HepG2 (cell line): Measurements from ENCODE around the gene TTC6. TPM values are rescaled to one million over a fixed set of nuclear protein-coding genes. Genes with fewer than 3 reads are reported as not detected.

Experiments
- CCAR2 ChIP-seq: fragments of 200-400 bp; formaldehyde crosslinking; optimal IDR thresholded peaks from 2 replicates; pipeline ENCODE3; 2018; ENCODE audit warnings: low read depth, mild to moderate bottlenecking, low read length, moderate library complexity
- ERF ChIP-seq: IDR thresholded peaks from 2 replicates; pipeline ENCODE4 v1.6.1; 2018; ENCODE audit warnings: missing biosample characterization, missing genetic modification reagents
- HIC2 ChIP-seq: sonication (generic); formaldehyde crosslinking; IDR thresholded peaks from 2 replicates; pipeline ENCODE4 v1.9.0; 2022; ENCODE audit warnings: low read depth, missing genetic modification reagents
- HIVEP1 ChIP-seq: sonication (generic); formaldehyde crosslinking; IDR thresholded peaks from 2 replicates; pipeline ENCODE4 v1.4.0; 2020; ENCODE audit warnings: mild to moderate bottlenecking, missing genetic modification reagents
- HOXA5 ChIP-seq: sonication (generic); formaldehyde crosslinking; IDR thresholded peaks from 2 replicates; pipeline ENCODE4 v1.4.0; 2020; ENCODE audit warnings: missing genetic modification reagents
- IRX3 ChIP-seq: sonication (generic); formaldehyde crosslinking; IDR thresholded peaks from 2 replicates; pipeline ENCODE4 v1.8.1; 2023; ENCODE audit warnings: mild to moderate bottlenecking, low read depth, missing genetic modification reagents, borderline replicate concordance
- LRRFIP1 ChIP-seq: sonication (generic); formaldehyde crosslinking; conservative IDR thresholded peaks from 2 replicates; pipeline ENCODE4 v1.4.0; 2020; ENCODE audit warnings: missing genetic modification reagents
- MYC ChIP-seq: sonication (generic); formaldehyde crosslinking; IDR thresholded peaks from 2 replicates; pipeline ENCODE4 v1.9.0; 2021; ENCODE audit warnings: missing genetic modification reagents, borderline replicate concordance
- MYPOP ChIP-seq: sonication (generic); formaldehyde crosslinking; IDR thresholded peaks from 2 replicates; pipeline ENCODE4 v1.8.1; 2023; ENCODE audit warnings: mild to moderate bottlenecking, moderate library complexity, missing genetic modification reagents
- SAP130 ChIP-seq: IDR thresholded peaks from 2 replicates; pipeline ENCODE4 v1.6.1; 2016; ENCODE audit warnings: low read depth
- SUZ12 ChIP-seq: fragments of 150-350 bp; IDR thresholded peaks from 2 replicates; pipeline ENCODE4 v1.6.1; 2014; ENCODE audit warnings: low read depth, low read length
- TCF7 ChIP-seq: sonication (generic); IDR thresholded peaks from 2 replicates; pipeline ENCODE4 v1.6.1; 2016; ENCODE audit warnings: antibody characterized with exemption, low read depth
- THAP8 ChIP-seq: sonication (generic); formaldehyde crosslinking; IDR thresholded peaks from 2 replicates; pipeline ENCODE4 v1.5.1; 2020; ENCODE audit warnings: missing genetic modification reagents, mild to moderate bottlenecking, borderline replicate concordance
- TOE1 ChIP-seq: sonication (generic); formaldehyde crosslinking; IDR thresholded peaks from 2 replicates; pipeline ENCODE4 v1.4.0; 2020; ENCODE audit warnings: mild to moderate bottlenecking, missing genetic modification reagents
- TP53 ChIP-seq: sonication (generic); formaldehyde crosslinking; conservative IDR thresholded peaks from 2 replicates; pipeline ENCODE4 v1.4.0; 2020; ENCODE audit warnings: missing genetic modification reagents
- YEATS2 ChIP-seq: sonication (generic); formaldehyde crosslinking; IDR thresholded peaks from 2 replicates; pipeline ENCODE4 v1.4.0; 2020; ENCODE audit warnings: missing genetic modification reagents, borderline replicate concordance
- ZBTB43 ChIP-seq: sonication (generic); formaldehyde crosslinking; conservative IDR thresholded peaks from 2 replicates; pipeline ENCODE4 v1.4.0; 2020; ENCODE audit warnings: missing genetic modification reagents
- ZFP90 ChIP-seq: sonication (generic); formaldehyde crosslinking; IDR thresholded peaks from 2 replicates; pipeline ENCODE4 v1.8.0; 2022; ENCODE audit warnings: missing genetic modification reagents, mild to moderate bottlenecking, inconsistent platforms, borderline replicate concordance
- ZNF207 ChIP-seq: fragments of 450-650 bp; IDR thresholded peaks from 2 replicates; pipeline ENCODE4 v1.6.1; 2016; ENCODE audit warnings: antibody characterized with exemption, borderline replicate concordance
- ZNF225 ChIP-seq: sonication (generic); formaldehyde crosslinking; IDR thresholded peaks from 2 replicates; pipeline ENCODE4 v1.4.0; 2020; ENCODE audit warnings: mild to moderate bottlenecking, missing genetic modification reagents
- ZNF235 ChIP-seq: sonication (generic); formaldehyde crosslinking; IDR thresholded peaks from 2 replicates; pipeline ENCODE4 v1.8.1; 2023; ENCODE audit warnings: mild to moderate bottlenecking, missing genetic modification reagents, borderline replicate concordance
- ZNF772 ChIP-seq: sonication (generic); formaldehyde crosslinking; IDR thresholded peaks from 2 replicates; pipeline ENCODE4 v1.5.0; 2020; ENCODE audit warnings: mild to moderate bottlenecking, missing genetic modification reagents
- polyA plus RNA-seq, 8 experiments: library from polyadenylated mRNA; depleted of rRNA in 3 of 8; stranded (reverse) in 7 of 8; unstranded in 1 of 8; fragments of >200 nt; fragmentation: Illumina TruSeq in 4 of 8; extraction: Trizol in 4 of 8; gene quantifications; 2 replicates each; pipeline versions ENCODE4 v1.2.1 to v1.2.3, GENCODE V29; 2011 to 2016; ENCODE audit warnings: low read depth in 4 of 8, missing spikeins in 1 of 8, mixed read lengths in 1 of 8; ENCODE audit not compliant: insufficient read depth in 1 of 8
- total RNA-seq, 5 experiments: library from RNA; depleted of rRNA; stranded (reverse); fragments of >200 nt; fragmentation: Illumina TruSeq; extraction: Trizol; gene quantifications; 2 replicates each; pipeline ENCODE4 v1.2.3, GENCODE V29; 2016; ENCODE audit warnings: low read depth in 1 of 5

The TTC6 gene
- total and polyA plus RNA-seq, 2 of the 13 experiments (the other 11 are each of a cell fraction or from before 2014, with no cell fraction given) = 9.3 to 27.4 TPM

GRCh38 chr14:37588956-37589714, 6.3 kb upstream of the TTC6 start (continued):
- TF ChIP-seq ZNF772 (CRISPR knock-in tag) (peak; percentile 13; the same call in 1 of the 2 replicates), SAP130 (CRISPR knock-in tag) (peak; percentile 21; the same call in 1 of the 2 replicates), LRRFIP1 (CRISPR knock-in tag) (no peak), THAP8 (CRISPR knock-in tag) (no peak), ZFP90 (CRISPR knock-in tag) (0 out of 2 replicates have a peak, but pooled peaks have one; percentile 52), TP53 (CRISPR knock-in tag) (no peak), MYPOP (0 out of 2 replicates have a peak, but pooled peaks have one; percentile 21), ERF (CRISPR knock-in tag) (peak; percentile 13; the same call in 1 of the 2 replicates), IRX3 (no peak), ZBTB43 (CRISPR knock-in tag) (peak; percentile 65; the same call in 1 of the 2 replicates), ZNF207 (no peak), SUZ12 (no peak), CCAR2 (no peak), YEATS2 (CRISPR knock-in tag) (0 out of 2 replicates have a peak, but pooled peaks have one; percentile 12), HIC2 (CRISPR knock-in tag) (no peak), MYC (CRISPR knock-in tag) (no peak), HOXA5 (CRISPR knock-in tag) (no peak; the same call in 1 of the 2 replicates), ZNF225 (no peak), HIVEP1 (CRISPR knock-in tag) (no peak), ZNF235 (CRISPR knock-in tag) (no peak), TOE1 (CRISPR knock-in tag) (no peak), TCF7 (peak; percentile 82)
